SU-DHL-6 (cell line): ENCODE measurements around the gene C8G.

ENCODE experiments used
- H2AFZ ChIP-seq: fragments of 200-600 bp; sonication (generic); 2 replicates; pipeline ENCODE4 v1.6.1; 2014; ENCODE audit warnings: low read depth, mild to moderate bottlenecking, moderate library complexity, mixed read lengths, antibody characterized with exemption, low read length; ENCODE audit not compliant: severe bottlenecking
- H3F3A ChIP-seq: fragments of 200-600 bp; shearing (Covaris generic); 2 replicates; pipeline ENCODE4 v1.6.0; 2016; ENCODE audit warnings: antibody characterized with exemption, mild to moderate bottlenecking; ENCODE audit not compliant: insufficient read depth
- H3K27ac ChIP-seq: fragments of 200-600 bp; sonication (generic); 2 replicates; pipeline ENCODE4 v1.5.1; 2016; ENCODE audit warnings: low read depth, mild to moderate bottlenecking, low read length, moderate library complexity, mixed read lengths
- H3K27me3 ChIP-seq: fragments of 200-600 bp; sonication (generic), shearing (Covaris generic); 2 replicates; pipeline ENCODE4 v1.6.0; 2014; ENCODE audit warnings: mild to moderate bottlenecking, low read length
- H3K36me3 ChIP-seq: fragments of 200-600 bp; sonication (generic); 2 replicates; pipeline ENCODE4 v1.6.1; 2014; ENCODE audit warnings: mild to moderate bottlenecking, low read length, mixed read lengths
- H3K4me2 ChIP-seq: fragments of 300-600, 200-600 bp; shearing (Covaris generic), sonication (generic); 2 replicates; pipeline ENCODE4 v1.6.0; 2014; ENCODE audit warnings: low read length, low read depth, mild to moderate bottlenecking; ENCODE audit not compliant: poor library complexity, severe bottlenecking
- H3K4me3 ChIP-seq: fragments of 200-600 bp; sonication (generic); 2 replicates; pipeline ENCODE4 v1.5.1; 2014; ENCODE audit warnings: antibody characterized with exemption, low read length, mild to moderate bottlenecking, mixed read lengths; ENCODE audit not compliant: insufficient read depth, poor library complexity, severe bottlenecking
- H3K79me2 ChIP-seq: fragments of 200-600 bp; sonication (generic); 2 replicates; pipeline ENCODE4 v1.6.1; 2014; ENCODE audit warnings: mild to moderate bottlenecking, low read length, moderate library complexity; ENCODE audit not compliant: insufficient read depth
- H3K9ac ChIP-seq: fragments of 200-600 bp; sonication (generic); 2 replicates; pipeline ENCODE4 v1.7.0; 2014; ENCODE audit warnings: mild to moderate bottlenecking, low read length
- H3K9me2 ChIP-seq: fragments of 200-600 bp; sonication (generic); replicated peaks from 2 replicates; pipeline ENCODE4 v1.6.1; 2014; ENCODE audit warnings: low read length; ENCODE audit not compliant: insufficient read depth
- H3K9me3 ChIP-seq: fragments of 200-600 bp; sonication (generic); 2 replicates; pipeline ENCODE4 v1.6.1; 2014; ENCODE audit warnings: low read length, mixed read lengths; ENCODE audit not compliant: insufficient read depth
- H4K20me1 ChIP-seq: fragments of 200-600 bp; sonication (generic); 2 replicates; pipeline ENCODE4 v1.6.1; 2014; ENCODE audit warnings: low read depth, mild to moderate bottlenecking, antibody characterized with exemption, low read length, moderate library complexity, mixed read lengths
- EZH2phosphoT487 ChIP-seq: fragments of 200-600 bp; sonication (generic), shearing (Covaris generic); conservative IDR thresholded peaks from 2 replicates; pipeline ENCODE4 v1.6.1; 2018; ENCODE audit warnings: mild to moderate bottlenecking, antibody characterized with exemption, low read length, moderate library complexity, mixed read lengths
- TF ChIP-seq, protein P1 (sequence below): fragments of 200-600 bp; sonication (generic); IDR thresholded peaks from one replicate; pipeline ENCODE4 v1.5.1; 2017; ENCODE audit warnings: antibody characterized with exemption, mild to moderate bottlenecking, low read length, moderate library complexity; ENCODE audit not compliant: insufficient read depth, poor library complexity, severe bottlenecking

The C8G gene

GRCh38 chr9:136978865-136979544 lies 34.0 kb downstream of the C8G start:
- Histone ChIP-seq H3K4me3 (no peak overlapping the region), H3K27ac (no peak overlapping the region), H3K9ac (no peak overlapping the region), H3K27me3 (no peaks in the 10 kb centered on the region), H3F3A (no peaks in the 10 kb centered on the region), H3K36me3 (no peaks in the 10 kb centered on the region), H3K79me2 (no peaks in the 10 kb centered on the region), H3K9me2 (no peaks in the 10 kb centered on the region), H3K4me2 (no peak overlapping the region), H3K9me3 (no peaks in the 10 kb centered on the region), H4K20me1 (no peaks in the 10 kb centered on the region), H2AFZ (no peak overlapping the region)
- TF ChIP-seq, protein P1, sequence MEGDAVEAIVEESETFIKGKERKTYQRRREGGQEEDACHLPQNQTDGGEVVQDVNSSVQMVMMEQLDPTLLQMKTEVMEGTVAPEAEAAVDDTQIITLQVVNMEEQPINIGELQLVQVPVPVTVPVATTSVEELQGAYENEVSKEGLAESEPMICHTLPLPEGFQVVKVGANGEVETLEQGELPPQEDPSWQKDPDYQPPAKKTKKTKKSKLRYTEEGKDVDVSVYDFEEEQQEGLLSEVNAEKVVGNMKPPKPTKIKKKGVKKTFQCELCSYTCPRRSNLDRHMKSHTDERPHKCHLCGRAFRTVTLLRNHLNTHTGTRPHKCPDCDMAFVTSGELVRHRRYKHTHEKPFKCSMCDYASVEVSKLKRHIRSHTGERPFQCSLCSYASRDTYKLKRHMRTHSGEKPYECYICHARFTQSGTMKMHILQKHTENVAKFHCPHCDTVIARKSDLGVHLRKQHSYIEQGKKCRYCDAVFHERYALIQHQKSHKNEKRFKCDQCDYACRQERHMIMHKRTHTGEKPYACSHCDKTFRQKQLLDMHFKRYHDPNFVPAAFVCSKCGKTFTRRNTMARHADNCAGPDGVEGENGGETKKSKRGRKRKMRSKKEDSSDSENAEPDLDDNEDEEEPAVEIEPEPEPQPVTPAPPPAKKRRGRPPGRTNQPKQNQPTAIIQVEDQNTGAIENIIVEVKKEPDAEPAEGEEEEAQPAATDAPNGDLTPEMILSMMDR, result no peak
- no peak for TF ChIP-seq EZH2phosphoT487

DNA sequence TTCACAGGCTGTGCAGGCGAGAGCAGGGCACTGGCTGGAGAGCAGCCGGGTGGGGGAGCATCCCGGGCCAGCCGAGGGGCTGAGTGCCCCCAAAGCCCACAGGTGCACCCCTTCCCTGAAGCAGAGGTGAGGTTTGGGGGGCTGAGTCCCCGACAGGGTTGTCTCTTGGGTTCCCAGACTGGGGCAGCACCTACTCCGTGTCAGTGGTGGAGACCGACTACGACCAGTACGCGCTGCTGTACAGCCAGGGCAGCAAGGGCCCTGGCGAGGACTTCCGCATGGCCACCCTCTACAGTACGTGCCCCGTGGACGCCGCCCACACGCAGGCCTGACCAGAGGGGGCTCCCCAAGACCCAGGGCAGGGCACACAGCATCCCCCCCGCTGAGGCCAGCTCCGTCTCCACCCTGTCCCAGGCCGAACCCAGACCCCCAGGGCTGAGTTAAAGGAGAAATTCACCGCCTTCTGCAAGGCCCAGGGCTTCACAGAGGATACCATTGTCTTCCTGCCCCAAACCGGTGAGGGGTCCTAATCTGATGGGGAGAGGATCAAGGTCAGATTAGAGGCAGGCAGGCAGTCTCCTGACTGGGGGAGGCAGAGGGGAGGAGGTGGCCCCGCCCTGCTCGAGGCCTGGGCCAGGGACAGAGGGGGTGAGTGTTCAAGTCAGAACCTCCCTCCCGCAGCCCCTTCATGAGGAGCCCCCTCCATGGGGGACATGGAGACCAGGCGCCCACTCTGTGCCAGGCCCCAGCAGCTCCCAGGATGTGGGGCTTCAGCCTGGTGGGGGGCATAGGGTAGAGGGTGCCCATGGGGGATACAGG lies 34.9 kb downstream of the C8G start:
- no peaks in the 10 kb centered on the region for H3F3A ChIP-seq
- H3K27ac ChIP-seq, result no peak overlapping the region
- H3K4me3 ChIP-seq, result no peak overlapping the region
- TF ChIP-seq EZH2phosphoT487, result no peak
- TF ChIP-seq, protein P1, result no peak
- H3K9me2 ChIP-seq, result no peaks in the 10 kb centered on the region
- no peak overlapping the region for H3K4me2 ChIP-seq
- H3K9ac ChIP-seq, result no peak overlapping the region
- H4K20me1 ChIP-seq, result no peaks in the 10 kb centered on the region
- H3K27me3 ChIP-seq, result no peaks in the 10 kb centered on the region
- H3K36me3 ChIP-seq, result no peaks in the 10 kb centered on the region
- no peak overlapping the region for H2AFZ ChIP-seq
- no peaks in the 10 kb centered on the region for H3K9me3 ChIP-seq
- no peaks in the 10 kb centered on the region for H3K79me2 ChIP-seq

DNA sequence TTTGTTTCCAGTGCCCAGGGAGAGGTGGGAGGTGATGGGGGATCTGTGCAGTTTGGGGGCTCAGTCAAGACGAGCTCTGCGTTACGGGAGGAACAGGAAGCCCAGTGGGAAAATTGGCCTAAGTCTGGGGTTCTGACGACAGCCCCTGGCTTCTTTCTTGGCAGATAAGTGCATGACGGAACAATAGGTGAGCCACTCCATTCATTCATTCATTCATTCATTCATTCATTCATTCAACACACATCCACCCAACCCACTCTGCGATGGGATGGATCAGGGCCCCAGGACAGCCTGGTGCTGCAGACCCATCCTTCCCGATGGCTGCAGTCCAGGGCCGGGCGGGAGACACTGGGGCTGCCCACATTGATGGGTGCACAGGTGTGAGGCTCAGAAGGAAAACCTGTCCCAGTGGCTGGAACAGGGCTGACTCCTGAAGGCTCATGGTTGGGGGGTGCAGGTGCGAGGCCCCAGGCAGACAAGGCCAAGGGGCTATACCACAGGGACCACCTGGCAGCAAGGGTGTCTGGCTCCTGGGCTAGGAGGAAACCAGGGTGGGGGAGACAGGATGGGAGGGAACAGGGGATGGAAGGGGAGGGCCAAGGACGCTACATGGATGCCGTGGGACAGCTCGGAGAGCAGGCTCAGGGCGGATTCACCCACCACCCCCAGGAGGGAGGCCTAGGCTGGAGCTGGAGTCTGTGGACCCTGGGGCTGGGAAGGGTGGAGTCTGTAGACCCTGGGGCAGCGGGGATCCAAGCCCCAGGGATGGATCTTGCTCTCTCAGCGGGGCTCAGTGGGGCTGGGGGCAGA lies 35.8 kb downstream of the C8G start:
- Histone ChIP-seq H3K79me2 (no peaks in the 10 kb centered on the region), H3K27ac (no peak overlapping the region), H4K20me1 (no peaks in the 10 kb centered on the region), H3K36me3 (no peaks in the 10 kb centered on the region), H2AFZ (no peak overlapping the region), H3F3A (no peaks in the 10 kb centered on the region), H3K9me3 (no peaks in the 10 kb centered on the region), H3K4me2 (no peak overlapping the region), H3K27me3 (no peaks in the 10 kb centered on the region), H3K9me2 (no peaks in the 10 kb centered on the region), H3K4me3 (no peak overlapping the region), H3K9ac (no peak overlapping the region)
- TF ChIP-seq, protein P1, result no peak
- no peak for TF ChIP-seq EZH2phosphoT487
